B cell (primary cell): ENCODE data around the gene ATAD3C. TPM values are rescaled to one million over a fixed set of nuclear protein-coding genes. Genes with fewer than 3 reads are reported as not detected.
"Not testable (repeated sequence)": the region's sequence is repeated elsewhere in the genome, so short reads cannot be mapped to it uniquely, and the experiment has no call there.

Experiments
- ATAC-seq: fragments of 200-7000 bp; cut with Tn5 transposase; one replicate; pipeline ENCODE4 v1.10.0; 2021; ENCODE audit warnings: low read depth, mild to moderate bottlenecking, moderate number of reproducible peaks, moderate library complexity
- CTCF ChIA-PET: fragments of 350-600 bp; sonication (Branson Sonifier 250); formaldehyde crosslinking; loops from one replicate; lab custom pipeline; 2021; ENCODE audit warnings: antibody characterized with exemption, inconsistent platforms; lab: Charles Lee
- POLR2A ChIA-PET: fragments of 350-600 bp; sonication (Branson Sonifier 250); formaldehyde crosslinking; loops from one replicate; lab custom pipeline; 2021; ENCODE audit warnings: antibody characterized with exemption; lab: Charles Lee
- DNase-seq: peaks from one replicate; pipeline ENCODE4 v3.0.0; 2013
- H2AFZ ChIP-seq: 2 replicates; pipeline ENCODE4 v1.6.1; 2012; ENCODE audit warnings: mild to moderate bottlenecking, low read depth, low read length; ENCODE audit not compliant: insufficient read depth, poor library complexity, severe bottlenecking
- H3K27ac ChIP-seq, 2 donors: 1 replicate in 1 of 2; 2 replicates in 1 of 2; pipeline ENCODE4 v1.5.1; 2012 to 2013; ENCODE audit warnings: low read length in 2 of 2, mild to moderate bottlenecking in 2 of 2, moderate library complexity in 1 of 2
- H3K27me3 ChIP-seq, 4 experiments: fragments of 200-600 bp in 1 of 4; sonication (generic) in 1 of 4; replicated peaks in 1 of 4; 1 replicate in 2 of 4; 2 replicates in 2 of 4; pipeline versions ENCODE4 v1.6.1 to v1.7.0; 2013 to 2016; ENCODE audit warnings: low read length in 3 of 4, mild to moderate bottlenecking in 2 of 4, mixed read lengths in 1 of 4, moderate library complexity in 1 of 4; ENCODE audit not compliant: insufficient read depth in 4 of 4, control insufficient read depth in 3 of 4; ENCODE audit errors: control extremely low read depth in 1 of 4
- H3K36me3 ChIP-seq, 2 experiments: replicated peaks in 1 of 2; 1 replicate in 1 of 2; 2 replicates in 1 of 2; pipeline versions ENCODE4 v1.6.1 to v1.7.1; 2013; ENCODE audit warnings: low read length in 1 of 2; ENCODE audit not compliant: insufficient read depth in 2 of 2, control insufficient read depth in 1 of 2; ENCODE audit errors: control extremely low read depth in 1 of 2, extremely low read depth in 1 of 2
- H3K4me1 ChIP-seq, 2 donors: fragments of 200-600 bp in 1 of 2; sonication (generic) in 1 of 2; 1 replicate in 1 of 2; 2 replicates in 1 of 2; pipeline versions ENCODE4 v1.5.1 to v1.6.1; 2013 to 2017; ENCODE audit warnings: low read length in 2 of 2; ENCODE audit not compliant: control insufficient read depth in 2 of 2, insufficient read depth in 2 of 2
- H3K4me2 ChIP-seq: replicated peaks from 2 replicates; pipeline ENCODE3; 2012; ENCODE audit warnings: mild to moderate bottlenecking, low read depth, low read length; ENCODE audit not compliant: poor library complexity, severe bottlenecking
- H3K4me3 ChIP-seq, 5 experiments: fragments of 200-600 bp in 1 of 5; sonication (generic) in 1 of 5; 1 replicate in 3 of 5; 2 replicates in 2 of 5; pipeline versions ENCODE4 v1.5.1 to v1.7.0; 2011 to 2016; ENCODE audit warnings: low read length in 4 of 5, mild to moderate bottlenecking in 4 of 5, low read depth in 2 of 5, control low read depth in 1 of 5, moderate library complexity in 1 of 5; ENCODE audit not compliant: insufficient read depth in 1 of 5; ENCODE audit errors: control extremely low read depth in 1 of 5, extremely low read depth in 1 of 5
- H3K79me2 ChIP-seq: fragments of 200-600 bp; sonication (generic); one replicate; pipeline ENCODE4 v1.6.0; 2016; ENCODE audit warnings: low read length; ENCODE audit not compliant: control insufficient read depth, insufficient read depth
- H3K9ac ChIP-seq: fragments of 200-600 bp; sonication (generic); 2 replicates; pipeline ENCODE4 v1.6.1; 2017; ENCODE audit warnings: mild to moderate bottlenecking, low read length, moderate library complexity
- H3K9me3 ChIP-seq, 3 donors: one replicate each; pipeline versions ENCODE4 v1.6.1 to v1.7.1; 2013; ENCODE audit warnings: low read length in 2 of 3; ENCODE audit not compliant: control insufficient read depth in 2 of 3, insufficient read depth in 1 of 3; ENCODE audit errors: control extremely low read depth in 1 of 3
- H4K20me1 ChIP-seq: 2 replicates; pipeline ENCODE4 v1.6.0; 2012; ENCODE audit warnings: mild to moderate bottlenecking, low read length; ENCODE audit not compliant: insufficient read depth, control insufficient read depth, poor library complexity, severe bottlenecking
- H3K27ac Mint-ChIP-seq: one replicate; pipeline ENCODE4 v1.8.0; 2021; ENCODE audit warnings: mixed read lengths
- H3K27me3 Mint-ChIP-seq: one replicate; pipeline ENCODE4 v1.8.0; 2021; ENCODE audit warnings: mixed read lengths
- H3K4me1 Mint-ChIP-seq: one replicate; pipeline ENCODE4 v1.8.0; 2021; ENCODE audit warnings: mixed read lengths
- H3K4me3 Mint-ChIP-seq: one replicate; pipeline ENCODE4 v1.8.0; 2021; ENCODE audit warnings: mixed read lengths
- H3K9me3 Mint-ChIP-seq: one replicate; pipeline ENCODE4 v1.8.0; 2022; ENCODE audit warnings: mixed read lengths; ENCODE audit not compliant: insufficient read depth
- EZH2 ChIP-seq: IDR thresholded peaks from 2 replicates; pipeline ENCODE4 v1.6.1; 2012; ENCODE audit warnings: borderline replicate concordance, low read depth, mild to moderate bottlenecking, moderate library complexity, low read length; ENCODE audit not compliant: insufficient read depth, poor library complexity, severe bottlenecking
- WGBS: methylation state at CpG from one replicate; pipeline ENCODE4 v1.1.5; 2013; ENCODE audit warnings: missing lambda C conversion rate; ENCODE audit not compliant: insufficient coverage; 5-methylcytosine and 5-hydroxymethylcytosine counted together
- intact Hi-C: fragments of 100-400 bp; cut with micrococcal nuclease; formaldehyde crosslinking; loops from one replicate; pipeline ENCODE4 v1.10.0; 2022
- polyA plus RNA-seq: library from polyadenylated mRNA; depleted of rRNA; stranded (reverse); fragments of >200 nt; gene quantifications from 2 replicates; pipeline ENCODE4 v1.2.3, GENCODE V29; 2012
- total RNA-seq, 2 donors: library from RNA; stranded (reverse); fragments of 120-200 nt in 1 of 2; gene quantifications; 1 replicate in 1 of 2; 2 replicates in 1 of 2; pipeline versions ENCODE4 v1.2.3 to v1.2.4, GENCODE V29; 2013 to 2022
- TF ChIP-seq, protein P1 (sequence below): fragments of 200-600 bp; IDR thresholded peaks from one replicate; pipeline ENCODE4 v1.8.0; 2022; ENCODE audit warnings: antibody characterized with exemption, mild to moderate bottlenecking

The ATAD3C gene
- total and polyA plus RNA-seq, 2 donors (not counting 1 experiment from before 2014, with no cell fraction given), result 0.20 to 1.1 TPM

GRCh38 chr1:1451696-1452364 is 2.3 kb downstream of the ATAD3C start:
- H3K9me3 Mint-ChIP-seq, result no peaks in the 10 kb centered on the region
- DNase-seq (no peak), ATAC-seq (no peak)
- CTCF ChIA-PET, result no interaction called here
- no peak overlapping the region for H3K27ac Mint-ChIP-seq
- Histone ChIP-seq H2AFZ (no peak overlapping the region), H3K79me2 (no peaks in the 10 kb centered on the region), H3K27ac (no peak overlapping the region), H3K4me2 (no peak overlapping the region), H3K9ac (no peak overlapping the region), H3K9me3 (no peaks in the 10 kb centered on the region), H3K27me3 (no peaks in the 10 kb centered on the region), H3K4me1 (no peaks in the 10 kb centered on the region), H4K20me1 (no peaks in the 10 kb centered on the region), H3K4me3 (no peak overlapping the region), H3K36me3 (no peaks in the 10 kb centered on the region)
- TF ChIP-seq, protein P1, sequence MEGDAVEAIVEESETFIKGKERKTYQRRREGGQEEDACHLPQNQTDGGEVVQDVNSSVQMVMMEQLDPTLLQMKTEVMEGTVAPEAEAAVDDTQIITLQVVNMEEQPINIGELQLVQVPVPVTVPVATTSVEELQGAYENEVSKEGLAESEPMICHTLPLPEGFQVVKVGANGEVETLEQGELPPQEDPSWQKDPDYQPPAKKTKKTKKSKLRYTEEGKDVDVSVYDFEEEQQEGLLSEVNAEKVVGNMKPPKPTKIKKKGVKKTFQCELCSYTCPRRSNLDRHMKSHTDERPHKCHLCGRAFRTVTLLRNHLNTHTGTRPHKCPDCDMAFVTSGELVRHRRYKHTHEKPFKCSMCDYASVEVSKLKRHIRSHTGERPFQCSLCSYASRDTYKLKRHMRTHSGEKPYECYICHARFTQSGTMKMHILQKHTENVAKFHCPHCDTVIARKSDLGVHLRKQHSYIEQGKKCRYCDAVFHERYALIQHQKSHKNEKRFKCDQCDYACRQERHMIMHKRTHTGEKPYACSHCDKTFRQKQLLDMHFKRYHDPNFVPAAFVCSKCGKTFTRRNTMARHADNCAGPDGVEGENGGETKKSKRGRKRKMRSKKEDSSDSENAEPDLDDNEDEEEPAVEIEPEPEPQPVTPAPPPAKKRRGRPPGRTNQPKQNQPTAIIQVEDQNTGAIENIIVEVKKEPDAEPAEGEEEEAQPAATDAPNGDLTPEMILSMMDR, result no peak
- TF ChIP-seq EZH2, result no peak
- WGBS, result 87% methylated on average over 24 of the region's 26 CpGs
- intact Hi-C loops, result no loop called here
- POLR2A ChIA-PET, result no interaction called here
- H3K4me3 Mint-ChIP-seq, result no peak overlapping the region
- H3K27me3 Mint-ChIP-seq, result peaks cover 3% of the 10 kb centered on the region
- H3K4me1 Mint-ChIP-seq, result no peaks in the 10 kb centered on the region

- H3K4me3 ChIP-seq, H2AFZ ChIP-seq, CTCF ChIA-PET, DNase-seq, H3K4me2 ChIP-seq, H3K36me3 ChIP-seq, H3K27ac ChIP-seq, POLR2A ChIA-PET, H4K20me1 ChIP-seq, H3K4me3 Mint-ChIP-seq, H3K27me3 Mint-ChIP-seq, H3K9me3 ChIP-seq, intact Hi-C loops, H3K27me3 ChIP-seq, H3K27ac Mint-ChIP-seq, H3K9ac ChIP-seq, H3K4me1 Mint-ChIP-seq, H3K9me3 Mint-ChIP-seq, H3K79me2 ChIP-seq, H3K4me1 ChIP-seq, ATAC-seq: not testable (repeated sequence)
- 77% methylated on average over 5 of the region's 8 CpGs for WGBS
Observed at GRCh38 chr1:1452365-1452739, 2.9 kb downstream of the ATAD3C start.
